IPS DF 6.9 (cell line): ENCODE results near the gene NUDT19.
"Not testable (repeated sequence)": the region's sequence is repeated elsewhere in the genome, so short reads cannot be mapped to it uniquely, and the experiment has no call there.

Source experiments
- DNase-seq: peaks from one replicate; pipeline ENCODE4 v3.0.0-alpha.2; 2013; ENCODE audit warnings: low read depth, low spot score
- H3K27ac ChIP-seq: one replicate; pipeline ENCODE4 v1.5.1; 2013; ENCODE audit warnings: low read length, control low read depth
- H3K27me3 ChIP-seq: 2 replicates; pipeline ENCODE4 v1.6.1; 2013; ENCODE audit warnings: mild to moderate bottlenecking, low read length; ENCODE audit not compliant: control insufficient read depth, insufficient read depth
- H3K36me3 ChIP-seq: 2 replicates; pipeline ENCODE4 v1.6.1; 2013; ENCODE audit warnings: low read length; ENCODE audit not compliant: control insufficient read depth, insufficient read depth
- H3K4me1 ChIP-seq: 2 replicates; pipeline ENCODE4 v1.6.1; 2013; ENCODE audit warnings: low read length; ENCODE audit not compliant: control insufficient read depth, insufficient read depth
- H3K4me3 ChIP-seq: 2 replicates; pipeline ENCODE4 v1.5.1; 2013; ENCODE audit warnings: mild to moderate bottlenecking, low read length
- H3K9me3 ChIP-seq: 2 replicates; pipeline ENCODE4 v1.6.1; 2013; ENCODE audit warnings: low read length, inconsistent platforms; ENCODE audit not compliant: control insufficient read depth, insufficient read depth
- WGBS: extraction: QIAGEN DNeasy Blood & Tissue Kit; methylation state at CpG from one replicate; pipeline ENCODE4 v1.1.7; 2013; ENCODE audit warnings: mixed read lengths, missing lambda C conversion rate; ENCODE audit not compliant: insufficient read length, insufficient coverage; 5-methylcytosine and 5-hydroxymethylcytosine counted together

Gene NUDT19

GRCh38 chr19:32735936-32736335 is 44.3 kb downstream of the NUDT19 start:
- no peaks in the 10 kb centered on the region for H3K9me3 ChIP-seq
- DNase-seq, result no peak
- no peaks in the 10 kb centered on the region for H3K36me3 ChIP-seq
- H3K27me3 ChIP-seq, result no peaks in the 10 kb centered on the region
- WGBS, result no CpG with 5 or more reads among the region's 4 CpGs
- no peaks in the 10 kb centered on the region for H3K4me1 ChIP-seq
- no peak overlapping the region for H3K4me3 ChIP-seq
- no peak overlapping the region for H3K27ac ChIP-seq

- Histone ChIP-seq H3K4me3 (no peak overlapping the region), H3K27me3 (no peaks in the 10 kb centered on the region), H3K27ac (no peak overlapping the region), H3K4me1 (0 out of 2 replicates have a peak, but pooled peaks cover 1% of the 10 kb centered on the region), H3K9me3 (no peaks in the 10 kb centered on the region), H3K36me3 (no peaks in the 10 kb centered on the region)
- WGBS, result no CpG with 5 or more reads among the region's 9 CpGs
- no peak for DNase-seq
Observed at GRCh38 chr19:32743021-32743420, 51.4 kb downstream of the NUDT19 start.

- peaks cover 1% of the 10 kb centered on the region; the same call in 1 of the 2 replicates for H3K4me1 ChIP-seq
- no peak for DNase-seq
- no peaks in the 10 kb centered on the region for H3K9me3 ChIP-seq
- no CpG with 5 or more reads among the region's 4 CpGs for WGBS
- H3K27me3 ChIP-seq, result no peaks in the 10 kb centered on the region
- H3K36me3 ChIP-seq, result no peaks in the 10 kb centered on the region
- H3K27ac ChIP-seq, result no peak overlapping the region
- H3K4me3 ChIP-seq, result no peak overlapping the region
Observed at GRCh38 chr19:32743447-32743846, 51.8 kb downstream of the NUDT19 start.

- Histone ChIP-seq H3K9me3 (no peaks in the 10 kb centered on the region), H3K4me1 (peaks cover 1% of the 10 kb centered on the region; the same call in 1 of the 2 replicates), H3K4me3 (no peak overlapping the region), H3K27me3 (no peaks in the 10 kb centered on the region), H3K36me3 (no peaks in the 10 kb centered on the region), H3K27ac (no peak overlapping the region)
- WGBS, result no CpG with 5 or more reads among the region's 18 CpGs
- DNase-seq, result no peak
Observed at GRCh38 chr19:32744555-32745325, 53.1 kb downstream of the NUDT19 start.

GRCh38 chr19:32745594-32746251 is 54.1 kb downstream of the NUDT19 start:
- H3K27ac ChIP-seq, H3K4me3 ChIP-seq, H3K36me3 ChIP-seq, H3K27me3 ChIP-seq, H3K9me3 ChIP-seq, DNase-seq, H3K4me1 ChIP-seq: not testable (repeated sequence)
- no CpG with 5 or more reads among the region's 2 CpGs for WGBS

- H3K4me3 ChIP-seq, DNase-seq, H3K4me1 ChIP-seq, H3K9me3 ChIP-seq, H3K27ac ChIP-seq, H3K36me3 ChIP-seq, H3K27me3 ChIP-seq: not testable (repeated sequence)
- WGBS, result no CpG with 5 or more reads among the region's 2 CpGs
Observed at GRCh38 chr19:32746631-32747196, 55.1 kb downstream of the NUDT19 start.

GRCh38 chr19:32748497-32748896 is 56.9 kb downstream of the NUDT19 start:
- no peak overlapping the region for H3K4me3 ChIP-seq

GRCh38 chr19:32748948-32749347 is 57.3 kb downstream of the NUDT19 start:
- no peaks in the 10 kb centered on the region for H3K9me3 ChIP-seq
- no peak for DNase-seq
- H3K27me3 ChIP-seq, result no peaks in the 10 kb centered on the region
- peaks cover 1% of the 10 kb centered on the region; the same call in 1 of the 2 replicates for H3K4me1 ChIP-seq
- no CpG with 5 or more reads among the region's 3 CpGs for WGBS
- no peaks in the 10 kb centered on the region for H3K36me3 ChIP-seq
- no peak overlapping the region for H3K4me3 ChIP-seq
- no peak overlapping the region for H3K27ac ChIP-seq

More at GRCh38 chr19:32748497-32748896, 56.9 kb downstream of the NUDT19 start:
- H3K4me1 ChIP-seq, result peaks cover 1% of the 10 kb centered on the region; the same call in 1 of the 2 replicates
- H3K27me3 ChIP-seq, result no peaks in the 10 kb centered on the region
- no peaks in the 10 kb centered on the region for H3K9me3 ChIP-seq
- no peak for DNase-seq
- WGBS, result no CpG with 5 or more reads among the region's 5 CpGs
- no peak overlapping the region for H3K27ac ChIP-seq
- no peaks in the 10 kb centered on the region for H3K36me3 ChIP-seq

- no CpG with 5 or more reads among the region's 6 CpGs for WGBS
- DNase-seq, result no peak
- no peaks in the 10 kb centered on the region for H3K27me3 ChIP-seq
- H3K27ac ChIP-seq, result no peak overlapping the region
- H3K36me3 ChIP-seq, result no peaks in the 10 kb centered on the region
- no peaks in the 10 kb centered on the region for H3K9me3 ChIP-seq
- H3K4me3 ChIP-seq, result no peak overlapping the region
- peaks cover 1% of the 10 kb centered on the region; the same call in 1 of the 2 replicates for H3K4me1 ChIP-seq
Observed at GRCh38 chr19:32749361-32749760, 57.7 kb downstream of the NUDT19 start.

- H3K4me1 ChIP-seq, result no peaks in the 10 kb centered on the region; the same call in 1 of the 2 replicates
- H3K27me3 ChIP-seq, result no peaks in the 10 kb centered on the region
- H3K36me3 ChIP-seq, result no peaks in the 10 kb centered on the region
- no peak for DNase-seq
- H3K4me3 ChIP-seq, result no peak overlapping the region
- no CpG with 5 or more reads among the region's 4 CpGs for WGBS
- no peak overlapping the region for H3K27ac ChIP-seq
- no peaks in the 10 kb centered on the region for H3K9me3 ChIP-seq
Observed at GRCh38 chr19:32750441-32751055, 58.9 kb downstream of the NUDT19 start.
